Heart right ventricle (tissue), 16 donors: ENCODE data around the gene SMG6. TPM values are rescaled to one million over a fixed set of nuclear protein-coding genes. Genes with fewer than 3 reads are reported as not detected.

ENCODE experiments used
- ATAC-seq, 8 donors: fragments of 200-7000 bp; cut with Tn5 transposase; one replicate each; pipeline ENCODE4 v1.9.1; 2020; ENCODE audit warnings: mild to moderate bottlenecking in 8 of 8, moderate library complexity in 8 of 8, moderate number of reproducible peaks in 1 of 8
- DNase-seq, 2 donors: peaks; one replicate each; pipeline ENCODE4 v3.0.0-alpha.2; 2020
- H3K27ac ChIP-seq, 10 donors: fragments of 200-600 bp; sonication (generic) in 2 of 10; one replicate each; pipeline versions ENCODE4 v1.5.0 to v1.8.0; 2020 to 2022; ENCODE audit warnings: mild to moderate bottlenecking in 3 of 10
- H3K27me3 ChIP-seq, 7 donors: fragments of 200-600 bp; one replicate each; pipeline ENCODE4 v1.8.0; 2021 to 2022; ENCODE audit warnings: mild to moderate bottlenecking in 2 of 7
- H3K36me3 ChIP-seq, 9 donors: fragments of 200-600 bp; sonication (generic) in 1 of 9; one replicate each; pipeline versions ENCODE4 v1.5.0 to v1.8.0; 2020 to 2022; ENCODE audit warnings: mild to moderate bottlenecking in 2 of 9
- H3K4me1 ChIP-seq, 9 donors: fragments of 200-600 bp; sonication (generic) in 1 of 9; one replicate each; pipeline versions ENCODE4 v1.5.0 to v1.8.0; 2020 to 2022; ENCODE audit warnings: mild to moderate bottlenecking in 4 of 9
- H3K4me3 ChIP-seq, 10 donors: fragments of 200-600 bp; sonication (generic) in 2 of 10; one replicate each; pipeline versions ENCODE4 v1.5.0 to v1.8.0; 2020 to 2022; ENCODE audit warnings: mild to moderate bottlenecking in 7 of 10, moderate library complexity in 2 of 10
- H3K9me3 ChIP-seq, 11 donors: fragments of 200-600 bp in 10 of 11; sonication (generic) in 2 of 11; one replicate each; pipeline versions ENCODE4 v1.5.0 to v1.8.0; 2013 to 2022; ENCODE audit warnings: mild to moderate bottlenecking in 2 of 11, control low read depth in 1 of 11, moderate library complexity in 1 of 11
- whole genome bisulfite sequencing, 2 donors: extraction: QIAGEN DNeasy Blood & Tissue Kit; methylation state at CpG; one replicate each; pipeline ENCODE4 v1.1.7; 2013; ENCODE audit warnings: inconsistent platforms in 1 of 2; 5-methylcytosine and 5-hydroxymethylcytosine counted together
- intact Hi-C, 10 donors: fragments of 100-400 bp; cut with DNase I; formaldehyde crosslinking; loops; one replicate each; pipeline versions ENCODE4 v1.11.1 to v1.14.2; 2022
- polyA plus RNA-seq, 2 donors: library from polyadenylated mRNA; stranded (reverse); fragments of 200-250 nt; gene quantifications; one replicate each; pipeline ENCODE4 v1.2.3, GENCODE V29; 2013
- total RNA-seq, 10 donors: library from RNA; stranded (reverse); fragmentation: NEBNext Ultra II Directional in 3 of 10; extraction: Animal tissue kit (Norgen Biotek cat#: 25700) in 3 of 10; gene quantifications; one replicate each; pipeline versions ENCODE4 v1.2.1 to v1.2.4, GENCODE V29; 2021 to 2023
- TF ChIP-seq, protein P1 (sequence below), 9 donors: fragments of 200-600 bp; sonication (generic) in 2 of 9; IDR thresholded peaks; one replicate each; pipeline versions ENCODE4 v1.5.0 to v1.8.0; 2021 to 2022; ENCODE audit warnings: antibody characterized with exemption in 9 of 9, mild to moderate bottlenecking in 5 of 9, moderate library complexity in 1 of 9
- donor health status: Arrhythmogenic right ventricular cardiomyopathy.
- donor health status: ischemic (EF 13 %, LVEDD 7.1; RV severe dilation, severe dysfunction).
- donor health status: healthy with polysubstance abuse.
- donor health status: DM: no; HTN: yes; CAD: no.
- donor health status: DM: no; HTN: no; CAD: no.
- donor health status: ischemic (EF 25% LVEDD 6.9; RV normal size, moderate dysfunction).
- donor health status: ischemic (EF 25% LVEDD 5.7; RV mildly dilated, moderate dysfunction).
- donor health status: healthy.
- donor health status: DM: yes; HTN: yes; CAD: no.
- donor health status: Ischemic cardiomyopathy.
- donor health status: ischemic (EF 35%, LVEDD 5.7; RV mildly dilated, moderate dysfunction).
- donor health status: nonischemic (EF 11% LVEDD 7.7; RV severe dilation, severe dysfunction).
- donor health status: DM: yes; HTN: yes; CAD: no.
- donor health status: PGD.
- donor health status: ischemic (EF 29% LVEDD 5.4; RV normal size, mild dysfunction).
- donor health status: nonischemic (EF 23%, LVEDD 6.1; RV moderate dilation, normal function).

SMG6 gene
- total and polyA plus RNA-seq, 12 donors = 13.6 to 28.1 (median 19.6) TPM

DNA sequence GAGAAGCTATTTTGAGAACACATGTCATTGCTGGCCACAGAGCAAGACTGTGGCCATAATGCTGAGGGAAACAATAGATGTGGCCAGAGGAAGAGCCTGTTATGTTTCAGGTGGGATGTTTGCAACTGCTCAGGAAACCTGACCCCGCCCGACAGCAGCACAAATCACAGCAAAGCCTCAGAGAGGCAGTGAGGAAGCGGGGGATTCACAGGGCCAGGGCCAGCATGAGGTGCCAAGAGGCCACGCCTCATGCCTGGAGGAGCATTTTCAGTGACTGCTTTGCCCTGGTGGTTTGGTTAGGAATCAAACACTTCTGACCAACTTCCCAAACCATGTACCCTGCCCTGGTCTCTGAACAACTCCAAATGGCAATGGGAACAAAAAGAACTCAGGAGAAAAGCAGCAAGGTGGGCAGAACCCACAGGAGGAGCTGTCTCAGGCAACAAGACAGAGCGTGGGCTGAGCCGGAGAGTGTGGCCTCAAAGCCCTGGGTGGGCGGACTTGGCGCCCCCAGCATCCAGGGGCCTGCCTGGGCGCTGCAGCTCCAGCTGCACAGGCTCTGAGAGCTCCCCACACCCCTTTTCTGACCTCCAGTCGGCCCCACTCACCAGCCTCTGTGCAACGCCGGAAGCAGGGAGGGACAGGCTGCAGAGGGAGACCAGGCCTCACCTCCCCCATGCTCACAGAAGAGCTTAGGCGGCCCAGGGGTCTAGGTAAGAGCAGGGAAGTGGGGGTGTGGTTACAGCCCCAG, 228.1 kb downstream of the SMG6 start:
- H3K36me3 ChIP-seq = peaks cover 0 to 77% (median 4%) of the 10 kb centered on the region in 9 donors
- TF ChIP-seq, protein P1, sequence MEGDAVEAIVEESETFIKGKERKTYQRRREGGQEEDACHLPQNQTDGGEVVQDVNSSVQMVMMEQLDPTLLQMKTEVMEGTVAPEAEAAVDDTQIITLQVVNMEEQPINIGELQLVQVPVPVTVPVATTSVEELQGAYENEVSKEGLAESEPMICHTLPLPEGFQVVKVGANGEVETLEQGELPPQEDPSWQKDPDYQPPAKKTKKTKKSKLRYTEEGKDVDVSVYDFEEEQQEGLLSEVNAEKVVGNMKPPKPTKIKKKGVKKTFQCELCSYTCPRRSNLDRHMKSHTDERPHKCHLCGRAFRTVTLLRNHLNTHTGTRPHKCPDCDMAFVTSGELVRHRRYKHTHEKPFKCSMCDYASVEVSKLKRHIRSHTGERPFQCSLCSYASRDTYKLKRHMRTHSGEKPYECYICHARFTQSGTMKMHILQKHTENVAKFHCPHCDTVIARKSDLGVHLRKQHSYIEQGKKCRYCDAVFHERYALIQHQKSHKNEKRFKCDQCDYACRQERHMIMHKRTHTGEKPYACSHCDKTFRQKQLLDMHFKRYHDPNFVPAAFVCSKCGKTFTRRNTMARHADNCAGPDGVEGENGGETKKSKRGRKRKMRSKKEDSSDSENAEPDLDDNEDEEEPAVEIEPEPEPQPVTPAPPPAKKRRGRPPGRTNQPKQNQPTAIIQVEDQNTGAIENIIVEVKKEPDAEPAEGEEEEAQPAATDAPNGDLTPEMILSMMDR (IDR thresholded peaks at IDR 0.05) = peak in 4 of 9 donors; percentile 11 to 28 (median 18)
- 50 to 52% methylated on average over 13 of the region's 13 CpGs for WGBS, 2 donors
- intact Hi-C loops = no loop called here
- DNase-seq = peak in 1 of 2 donors; percentile 58
- H3K4me3 ChIP-seq = no peak overlapping the region
- peak overlapping the region; percentile 60 to 97 (median 92) for H3K27ac ChIP-seq
- no peaks in the 10 kb centered on the region for H3K9me3 ChIP-seq
- H3K27me3 ChIP-seq = no peaks in the 10 kb centered on the region
- peak; percentile 64 to 83 (median 72) for ATAC-seq
- peaks cover 35 to 75% (median 65%) of the 10 kb centered on the region in 9 donors for H3K4me1 ChIP-seq

DNA sequence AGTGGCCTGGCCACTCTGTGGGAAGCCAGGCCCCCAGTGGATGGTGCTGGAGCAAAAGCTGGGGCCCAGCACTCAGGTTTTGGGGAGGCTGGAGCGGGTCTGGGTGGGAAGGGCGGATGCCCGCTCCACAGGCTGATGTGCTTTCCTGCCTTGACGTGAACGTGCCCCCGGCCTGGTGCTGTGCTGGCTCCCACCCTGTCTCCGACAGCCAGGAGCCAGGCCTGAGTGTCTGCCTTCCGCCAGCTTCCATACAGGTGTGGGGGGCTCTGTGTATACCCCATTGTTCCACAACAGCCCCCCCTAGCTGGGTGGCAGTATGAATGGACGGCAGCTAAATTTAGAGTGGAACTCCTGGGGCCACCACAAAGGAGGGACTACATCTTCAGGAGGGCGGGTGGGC, 228.7 kb downstream of the SMG6 start:
- ATAC-seq = peak in 7 of 8 donors; percentile 13 to 42 (median 25)
- intact Hi-C loops = no loop called here
- no peak overlapping the region for H3K4me3 ChIP-seq
- peaks cover 36 to 81% (median 70%) of the 10 kb centered on the region in 9 donors for H3K4me1 ChIP-seq
- TF ChIP-seq, protein P1 (IDR thresholded peaks at IDR 0.05) = no peak
- H3K27me3 ChIP-seq = no peaks in the 10 kb centered on the region
- WGBS, 2 donors = 59 to 60% methylated on average over 10 of the region's 10 CpGs
- peaks cover 0 to 73% (median 0%) of the 10 kb centered on the region in 9 donors for H3K36me3 ChIP-seq
- H3K9me3 ChIP-seq = no peaks in the 10 kb centered on the region
- no peak for DNase-seq
- peak overlapping the region; percentile 73 to 97 (median 92) for H3K27ac ChIP-seq

DNA sequence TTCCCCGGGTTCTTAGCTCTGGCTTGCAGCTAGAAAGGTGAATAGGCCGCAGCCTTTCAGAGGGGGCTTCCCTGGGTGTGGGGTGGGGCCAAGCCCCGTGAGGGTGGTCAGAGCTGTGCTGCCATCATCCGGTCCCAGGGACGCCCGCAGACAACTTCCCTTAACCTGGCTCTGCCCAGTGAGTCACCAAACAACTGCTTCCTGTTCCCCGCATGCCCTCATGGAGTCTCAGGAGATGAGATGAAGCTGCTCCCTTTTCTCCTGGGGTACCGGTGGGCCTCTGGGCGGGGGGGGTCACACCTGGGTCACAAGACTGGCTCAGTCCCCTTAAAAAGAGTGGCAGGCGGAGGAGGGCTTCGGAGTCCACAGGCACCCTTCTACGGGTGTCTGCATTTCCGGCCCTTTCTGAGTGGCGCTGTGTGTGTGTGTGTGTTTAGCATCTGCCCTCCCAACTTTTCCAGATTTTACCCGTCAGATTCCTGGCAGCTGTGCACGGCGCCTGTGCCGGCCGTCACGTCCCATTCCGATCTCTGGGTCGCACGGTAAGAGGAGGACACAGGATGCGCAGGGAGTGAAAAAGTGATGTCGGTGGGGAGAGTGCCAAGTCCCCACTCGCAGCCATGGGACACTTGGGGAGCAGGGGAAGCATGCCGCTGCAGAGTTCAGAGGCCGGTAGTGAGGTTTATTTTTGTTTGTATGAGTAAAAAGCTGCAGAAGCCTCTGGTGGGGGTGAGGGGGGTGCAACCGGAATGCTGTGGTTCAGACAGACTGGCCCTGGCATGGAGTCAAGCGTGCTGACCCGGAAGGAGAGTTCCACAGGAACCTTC, 231.9 kb downstream of the SMG6 start:
- intact Hi-C loops = no loop called here
- H3K27me3 ChIP-seq = no peaks in the 10 kb centered on the region
- peaks cover 0 to 63% (median 3%) of the 10 kb centered on the region in 9 donors for H3K36me3 ChIP-seq
- WGBS, 2 donors = 40 to 53% methylated on average over 31 of the region's 31 CpGs
- TF ChIP-seq, protein P1 (IDR thresholded peaks at IDR 0.05) = no peak
- peak in 1 of 2 donors; percentile 83 for DNase-seq
- peak; percentile 14 to 65 (median 44) for ATAC-seq
- no peaks in the 10 kb centered on the region for H3K9me3 ChIP-seq
- H3K4me3 ChIP-seq = peak overlapping the region in 1 of 10 donors; percentile 1
- peaks cover 50 to 98% (median 88%) of the 10 kb centered on the region in 9 donors for H3K4me1 ChIP-seq
- H3K27ac ChIP-seq = peak overlapping the region; percentile 72 to 97 (median 92)

DNA sequence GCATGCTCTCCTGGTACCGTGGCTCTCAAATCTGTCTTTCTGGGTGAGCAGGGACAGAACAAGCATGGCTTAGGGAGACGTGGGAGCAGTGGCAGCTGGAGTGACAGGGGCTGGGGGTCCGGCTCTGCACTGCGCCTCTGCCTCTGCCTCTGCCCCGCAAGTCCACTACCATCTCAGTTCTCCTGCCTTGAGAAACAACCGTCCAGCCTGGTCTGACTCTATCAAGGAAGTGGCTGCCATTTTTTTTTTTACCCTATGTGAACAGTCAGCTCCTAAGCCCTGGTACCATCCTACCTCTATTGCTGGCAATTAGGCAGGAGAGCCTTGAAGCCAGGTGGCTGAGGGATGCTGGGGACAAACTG, 232.6 kb downstream of the SMG6 start:
- Histone ChIP-seq H3K4me1 (peaks cover 46 to 98% (median 87%) of the 10 kb centered on the region in 9 donors), H3K27ac (peak overlapping the region; percentile 30 to 97 (median 92)), H3K36me3 (peaks cover 0 to 60% (median 3%) of the 10 kb centered on the region in 9 donors), H3K9me3 (no peaks in the 10 kb centered on the region), H3K4me3 (no peak overlapping the region), H3K27me3 (no peaks in the 10 kb centered on the region)
- intact Hi-C loops = no loop called here
- DNase-seq = no peak
- TF ChIP-seq, protein P1 (IDR thresholded peaks at IDR 0.05) = no peak
- WGBS, 2 donors = 88 to 92% methylated on average over 6 of the region's 6 CpGs
- no peak for ATAC-seq
